Fibroblast of villous mesenchyme (primary cell): ENCODE measurements around the gene GRPEL1. TPM values are rescaled to one million over a fixed set of nuclear protein-coding genes. Genes with fewer than 3 reads are reported as not detected.
A peak's percentile ranks its signal among the peaks of the same experiment; 100 is the strongest.

Source experiments
- DNase-seq: peaks from one replicate; pipeline ENCODE4 v3.0.0-alpha.2; 2010; ENCODE audit warnings: low read depth
- H3K4me3 ChIP-seq: 2 replicates; pipeline ENCODE4 v1.5.1; 2011; ENCODE audit warnings: low read depth, mild to moderate bottlenecking, low read length
- CTCF ChIP-seq: IDR thresholded peaks from 2 replicates; pipeline ENCODE4 v1.5.1; 2012; ENCODE audit warnings: low read depth, mild to moderate bottlenecking, low read length; ENCODE audit not compliant: insufficient read depth
- total RNA-seq: library from RNA; depleted of rRNA; stranded (reverse); fragments of >200 nt; gene quantifications from 2 replicates; pipeline ENCODE4 v1.2.3, GENCODE V29; 2012

GRPEL1 gene
- 17.1 and 32.8 TPM in 2 replicates for total RNA-seq

DNA sequence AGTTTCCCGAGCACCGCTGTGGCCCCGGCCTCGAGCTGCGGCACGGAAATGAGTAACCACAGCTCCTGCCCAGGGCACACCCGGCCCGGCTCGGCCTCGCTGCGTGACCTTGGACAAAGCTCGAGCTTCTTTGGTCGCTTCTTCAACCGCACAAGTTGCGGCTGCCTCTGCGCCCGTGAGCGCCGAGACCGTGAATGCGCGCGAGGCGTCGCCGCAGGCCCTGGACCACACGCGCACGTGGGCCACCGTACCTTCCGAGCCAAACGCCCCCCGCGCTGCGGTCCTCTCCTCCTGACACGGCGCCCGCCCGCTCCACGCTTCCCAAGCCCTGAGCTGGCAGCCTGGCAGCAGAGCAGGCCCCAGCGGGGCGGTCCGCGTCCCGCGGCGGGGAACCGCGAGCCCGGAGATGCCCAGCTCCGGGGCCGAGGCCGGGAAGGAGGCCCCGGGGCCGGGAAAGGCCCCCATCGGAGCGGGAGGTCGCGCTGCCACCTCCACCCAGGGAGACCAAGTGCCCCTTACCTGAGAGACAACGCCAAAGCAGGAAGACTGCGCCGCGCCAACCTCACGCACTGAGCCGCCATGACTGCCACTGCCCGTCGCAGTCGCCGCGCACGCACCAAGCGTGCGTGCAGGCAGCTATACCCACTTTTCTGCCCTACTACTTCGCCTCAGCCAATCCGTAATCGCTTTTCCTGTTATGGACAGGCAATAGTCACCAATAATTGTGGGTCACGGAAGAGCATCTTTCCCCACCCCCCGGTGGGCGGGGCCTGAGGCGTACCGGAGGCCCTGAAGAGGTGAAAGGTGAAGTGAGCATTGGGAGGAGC is at the start of gene GRPEL1:
TSS of gene GRPEL1 (minus strand) at position 613 of the 827 bp plus-strand sequence. CDS start at position 581, 32 bp downstream.
- TF ChIP-seq CTCF = no peak
- DNase-seq = peak; percentile 100
- H3K4me3 ChIP-seq = peak within 1 kb of the TSS; percentile 86

DNA sequence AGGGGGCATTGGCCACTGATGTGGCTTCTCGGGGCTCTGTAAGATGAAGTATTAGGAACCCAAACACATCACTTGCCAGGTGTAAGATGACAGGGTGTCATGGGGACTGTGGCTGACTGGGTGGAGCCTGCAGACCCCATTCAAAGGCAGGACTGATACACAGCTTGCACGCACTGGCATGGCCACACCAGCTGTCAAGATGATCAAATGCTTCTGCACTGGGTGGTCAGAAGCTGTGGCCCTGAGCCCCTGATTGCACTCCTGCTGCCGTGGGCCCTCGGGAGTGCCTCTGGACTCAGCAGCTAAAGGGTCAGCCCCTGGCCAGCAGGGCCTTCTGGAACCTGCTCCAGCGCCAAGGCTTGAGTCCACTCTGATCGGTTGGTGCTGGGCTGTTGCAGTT is 48.8 kb upstream of the GRPEL1 start:
- H3K4me3 ChIP-seq = no peak overlapping the region
- DNase-seq = no peak
- TF ChIP-seq CTCF = no peak

DNA sequence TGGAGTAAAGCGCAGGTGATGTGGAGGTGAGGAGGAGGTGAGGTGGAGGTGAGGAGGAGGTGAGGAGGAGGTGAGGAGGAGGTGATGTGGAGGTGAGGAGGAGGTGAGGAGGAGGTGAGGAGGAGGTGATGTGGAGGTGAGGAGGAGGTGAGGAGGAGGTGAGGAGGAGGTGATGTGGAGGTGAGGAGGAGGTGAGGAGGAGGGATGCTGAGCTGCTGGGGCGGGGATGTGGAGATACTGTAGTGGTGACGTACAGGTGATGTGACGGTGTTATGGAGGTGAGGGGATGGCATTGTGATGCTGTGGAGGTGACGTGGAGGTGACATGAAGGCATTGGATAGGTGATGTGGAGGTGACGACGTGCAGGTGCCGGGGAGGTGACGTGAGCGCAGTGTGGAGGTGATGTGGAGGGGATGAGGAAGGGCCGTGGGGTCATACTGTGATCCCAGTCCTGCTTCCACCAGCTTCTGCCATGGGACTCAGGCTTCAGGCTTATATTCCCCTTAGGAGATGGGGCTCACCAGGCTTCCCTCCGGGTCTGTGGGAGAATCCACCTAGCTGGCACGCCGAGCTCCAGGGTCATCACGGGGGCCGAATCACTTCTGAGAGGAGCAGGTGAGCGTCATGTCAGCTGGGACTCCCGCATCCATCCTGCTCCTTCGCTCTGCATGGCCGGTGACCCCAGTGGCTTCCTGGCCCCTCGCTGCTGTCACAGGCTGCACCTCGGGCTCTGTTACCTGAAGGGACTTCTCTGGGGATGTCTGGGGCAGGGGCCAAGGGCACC is 47.9 kb upstream of the GRPEL1 start:
- TF ChIP-seq CTCF = no peak
- no peak for DNase-seq
- H3K4me3 ChIP-seq = no peak overlapping the region

DNA sequence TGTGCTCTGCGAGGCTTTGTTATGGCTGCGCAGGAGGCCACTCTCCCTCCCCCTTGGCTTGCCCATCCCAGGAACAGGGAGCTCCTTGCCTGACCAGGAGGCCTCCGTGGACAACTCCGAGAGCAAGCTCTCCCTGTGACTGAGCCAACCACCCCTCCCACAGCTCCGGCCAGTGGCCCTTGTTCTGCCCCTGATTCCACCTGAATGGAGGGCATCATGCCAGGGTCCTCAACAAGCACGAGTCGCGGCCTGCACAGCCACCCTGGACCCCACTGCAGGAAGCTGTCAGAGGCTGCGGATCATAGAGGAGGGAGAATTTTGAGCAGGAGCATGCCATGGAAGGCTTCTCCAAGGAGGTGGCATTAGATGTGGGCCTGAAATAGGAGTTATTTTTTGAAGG is 44.8 kb upstream of the GRPEL1 start:
- no peak for DNase-seq
- TF ChIP-seq CTCF = no peak
- no peak overlapping the region for H3K4me3 ChIP-seq

DNA sequence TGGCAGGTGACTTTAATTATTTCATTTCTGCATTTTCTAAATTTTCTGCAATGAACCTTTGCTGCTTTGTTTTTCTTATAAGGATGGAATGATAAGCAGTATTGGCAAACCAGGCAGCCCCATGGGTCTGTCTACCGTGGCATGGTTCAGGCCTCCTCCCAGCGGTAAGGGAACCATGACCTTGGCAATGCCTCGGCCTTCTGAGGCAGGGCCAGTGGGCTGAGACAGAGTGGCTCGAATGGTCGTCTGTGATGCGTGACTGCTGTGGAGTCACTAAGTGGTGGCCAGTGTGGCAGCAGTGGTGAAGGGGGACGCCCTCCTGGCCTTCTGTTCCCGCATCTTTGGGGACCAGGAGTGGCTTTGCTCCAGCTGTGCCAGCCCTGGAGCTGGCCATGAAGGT is 43.6 kb upstream of the GRPEL1 start:
- no peak overlapping the region for H3K4me3 ChIP-seq
- DNase-seq = no peak
- no peak for TF ChIP-seq CTCF

- DNase-seq = no peak
Observed at GRCh38 chr4:7110546-7110945, 42.7 kb upstream of the GRPEL1 start.

More at GRCh38 chr4:7110546-7110945, 42.7 kb upstream of the GRPEL1 start:
- no peak for TF ChIP-seq CTCF
- no peak overlapping the region for H3K4me3 ChIP-seq
